NK-92 (cell line): Measurements from ENCODE around the gene HOXA13.

Experiments
- DNase-seq: peaks from one replicate; lab custom pipeline; 2025; ENCODE audit not compliant: unreplicated experiment; lab: John Stamatoyannopoulos, UW

The HOXA13 gene

DNA sequence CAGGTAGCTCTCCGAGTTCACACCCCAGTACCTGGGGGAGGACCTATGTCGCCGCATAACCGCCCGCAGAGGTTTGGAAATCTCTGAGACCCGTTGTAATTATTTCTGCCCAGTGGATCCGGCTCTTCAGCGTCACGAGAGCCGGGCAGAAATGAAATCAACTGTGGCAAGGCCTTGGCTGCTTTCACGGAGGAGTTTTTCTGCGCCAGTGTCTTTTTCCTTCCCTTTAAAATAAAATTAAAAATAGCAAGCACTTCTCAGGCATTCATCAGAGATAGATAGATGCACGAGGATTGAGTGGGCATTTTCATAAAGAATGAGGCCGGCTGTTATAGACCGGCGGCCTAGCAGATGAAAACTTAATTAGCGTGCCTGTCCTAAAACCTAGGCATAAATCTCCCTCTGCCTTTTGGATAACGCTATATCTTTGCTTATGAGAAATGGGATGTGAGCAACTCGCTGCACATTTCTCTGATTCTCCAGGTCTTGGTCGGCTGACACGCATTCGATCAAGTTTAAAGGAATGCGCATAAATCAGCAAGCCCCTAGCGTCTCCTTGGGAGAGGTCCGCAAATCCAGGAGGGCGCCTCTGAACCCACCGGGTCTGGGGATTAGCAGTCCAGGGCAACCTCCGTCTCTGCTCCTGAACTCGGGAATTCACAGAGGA, 6.4 kb downstream of the HOXA13 start:
- no peak for DNase-seq

DNA sequence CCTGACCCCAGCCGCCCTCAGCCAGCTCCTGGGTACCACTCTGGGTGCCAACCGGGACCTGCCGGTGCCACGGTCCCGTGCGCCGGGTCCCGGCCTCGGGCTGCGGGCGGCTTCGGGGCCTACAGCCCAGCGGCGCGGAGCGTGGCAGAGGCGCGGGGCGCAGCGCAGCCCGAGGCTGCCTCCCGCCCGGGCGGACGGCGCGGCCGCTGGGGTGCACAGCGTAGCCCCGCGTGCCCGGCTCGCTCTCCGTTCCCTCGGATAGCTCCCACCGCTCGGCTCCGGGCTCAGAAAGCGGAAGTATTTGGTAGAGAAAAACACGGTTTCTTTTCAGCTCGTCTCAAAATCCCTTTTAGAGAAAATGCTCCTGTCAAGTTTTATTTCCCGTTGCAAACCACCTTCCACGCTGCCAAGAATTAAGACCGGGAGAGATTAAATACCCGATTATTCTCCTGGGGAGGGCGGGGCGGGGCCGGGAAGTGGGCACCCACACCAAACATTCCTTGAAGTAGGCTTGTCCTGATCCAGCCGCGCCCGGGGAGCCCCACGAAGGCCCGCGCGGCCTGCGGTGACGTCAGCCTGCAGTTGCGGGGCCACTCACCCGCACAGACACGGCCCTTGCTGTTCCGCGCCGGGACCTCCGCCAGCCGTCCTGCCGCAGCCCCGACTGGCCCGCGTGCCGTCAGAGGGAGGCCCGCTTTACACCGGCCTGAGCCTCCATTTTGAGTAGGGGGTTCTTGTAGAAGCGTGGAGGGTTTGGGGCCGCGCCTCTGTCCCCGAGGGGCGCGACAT, 7.2 kb downstream of the HOXA13 start:
- no peak for DNase-seq

DNA sequence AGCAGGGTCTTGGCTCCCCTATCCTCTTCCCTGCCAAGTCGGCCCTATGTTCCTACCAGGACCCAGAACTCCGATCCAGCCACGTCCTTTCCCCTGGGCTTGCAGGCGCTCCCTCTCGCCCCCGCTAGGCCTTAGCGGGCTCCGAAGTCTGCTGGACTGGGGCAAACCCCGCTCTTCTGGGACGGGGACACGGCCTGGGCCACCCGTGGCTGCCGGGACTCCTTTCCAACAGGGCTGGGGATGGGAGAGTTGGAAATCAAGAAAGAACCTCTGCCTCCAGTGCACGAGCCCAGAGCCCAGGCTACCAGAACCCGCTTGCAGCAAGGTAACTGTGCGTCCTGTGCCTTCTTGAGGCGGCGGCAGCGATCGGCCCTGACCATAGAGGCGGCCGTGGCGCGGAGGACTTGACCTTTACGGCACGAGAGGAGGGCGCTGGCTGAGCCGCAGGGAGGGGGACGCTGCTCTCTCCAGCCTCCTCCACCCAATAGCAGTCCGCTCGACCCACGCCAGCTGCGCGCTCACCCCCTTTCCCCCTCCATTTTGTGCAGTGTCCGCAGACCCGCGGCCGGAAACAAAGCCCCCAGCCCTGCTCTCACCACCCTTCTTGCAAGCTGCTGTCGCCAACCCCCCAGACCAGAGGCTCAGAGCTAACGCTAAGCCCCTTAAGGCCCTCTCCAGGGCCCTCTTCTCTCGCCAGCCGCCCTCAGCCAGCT, 7.9 kb downstream of the HOXA13 start:
- no peak for DNase-seq

- no peak for DNase-seq
These were observed 8.6 kb downstream of the HOXA13 start for GRCh38 chr7:27191161-27191731.

DNA sequence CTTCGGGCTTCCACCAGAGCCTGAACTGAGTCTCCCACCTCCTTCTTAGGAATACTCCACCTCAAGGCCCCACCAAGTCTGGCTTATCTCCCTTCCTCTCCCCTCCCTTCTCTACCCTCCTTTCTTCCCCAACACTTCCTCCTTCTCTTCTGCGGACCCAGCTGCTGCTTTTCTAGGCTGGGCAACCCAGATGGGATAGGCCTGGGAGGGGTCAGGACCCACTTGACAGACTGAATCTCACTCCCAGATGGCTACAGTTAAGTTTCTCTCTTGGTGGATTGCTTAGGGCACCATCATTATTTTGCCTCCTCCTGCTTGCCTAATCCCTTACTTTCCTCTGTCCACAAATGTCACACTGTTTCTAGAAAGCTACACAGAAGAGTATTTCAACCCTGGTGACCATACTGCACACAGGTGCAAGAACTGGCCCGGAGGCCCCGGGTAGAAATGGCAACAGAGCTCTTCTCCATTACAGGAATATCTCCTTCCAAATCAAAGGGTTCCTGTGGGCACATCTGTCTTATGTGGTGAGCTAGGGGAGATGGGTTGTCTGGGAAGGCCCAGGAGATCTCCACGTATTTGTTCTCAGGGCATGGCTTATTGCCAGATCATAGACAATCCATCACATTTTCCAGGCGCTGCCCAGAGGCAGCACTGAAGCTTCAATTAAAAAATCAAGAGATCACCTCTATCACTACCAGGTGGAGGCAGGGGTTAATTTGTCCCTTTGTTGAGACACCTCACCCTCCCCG, 9.7 kb downstream of the HOXA13 start:
- no peak for DNase-seq

- DNase-seq: no peak
These were observed 10.4 kb downstream of the HOXA13 start for GRCh38 chr7:27189295-27189996.

- DNase-seq: no peak
These were observed 11.3 kb downstream of the HOXA13 start for GRCh38 chr7:27188386-27189294.

DNA sequence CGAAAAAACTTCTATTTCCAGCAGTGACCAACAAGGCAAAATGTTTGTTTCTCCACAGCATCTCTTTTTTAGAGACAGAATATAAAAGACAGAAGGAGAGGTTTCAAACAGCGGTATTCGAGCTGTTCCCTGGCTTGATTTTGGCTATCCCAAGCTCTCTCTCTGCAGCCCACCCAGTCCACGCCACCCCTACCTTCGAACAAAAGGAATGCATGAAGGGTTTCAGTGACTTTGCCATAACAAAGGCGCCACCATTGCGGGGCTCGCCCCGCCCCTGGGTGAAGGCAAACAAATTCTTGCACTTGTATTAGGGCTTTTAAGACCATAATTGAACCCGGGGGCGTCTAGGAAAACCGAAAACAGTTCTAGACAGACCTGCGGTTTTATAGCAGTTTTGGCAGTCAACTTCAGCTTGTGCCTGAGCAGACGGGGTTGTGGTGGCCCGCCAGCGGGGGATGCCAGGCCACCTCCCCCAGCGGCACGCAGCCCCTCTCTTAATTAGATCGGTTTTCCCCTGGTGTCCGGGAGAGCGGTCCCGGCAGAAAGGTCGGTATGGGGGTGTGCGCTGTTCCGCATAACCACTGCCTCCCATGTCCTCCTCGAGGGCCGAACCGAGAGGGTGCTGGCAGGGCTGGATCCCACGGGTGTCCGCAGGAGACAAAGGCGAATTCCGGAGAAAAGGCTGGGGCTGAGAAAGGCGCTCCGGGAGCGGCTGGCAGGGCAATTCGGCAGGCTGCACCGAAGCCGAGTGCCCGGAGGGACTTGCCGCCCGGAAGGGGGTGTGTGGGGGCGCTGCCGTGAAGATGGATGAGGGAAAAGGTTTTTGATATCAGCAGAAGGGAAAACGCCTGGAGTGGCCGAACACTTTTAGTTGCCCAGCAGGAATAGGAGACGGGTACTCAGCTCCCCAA, 12.2 kb downstream of the HOXA13 start:
- no peak for DNase-seq

DNA sequence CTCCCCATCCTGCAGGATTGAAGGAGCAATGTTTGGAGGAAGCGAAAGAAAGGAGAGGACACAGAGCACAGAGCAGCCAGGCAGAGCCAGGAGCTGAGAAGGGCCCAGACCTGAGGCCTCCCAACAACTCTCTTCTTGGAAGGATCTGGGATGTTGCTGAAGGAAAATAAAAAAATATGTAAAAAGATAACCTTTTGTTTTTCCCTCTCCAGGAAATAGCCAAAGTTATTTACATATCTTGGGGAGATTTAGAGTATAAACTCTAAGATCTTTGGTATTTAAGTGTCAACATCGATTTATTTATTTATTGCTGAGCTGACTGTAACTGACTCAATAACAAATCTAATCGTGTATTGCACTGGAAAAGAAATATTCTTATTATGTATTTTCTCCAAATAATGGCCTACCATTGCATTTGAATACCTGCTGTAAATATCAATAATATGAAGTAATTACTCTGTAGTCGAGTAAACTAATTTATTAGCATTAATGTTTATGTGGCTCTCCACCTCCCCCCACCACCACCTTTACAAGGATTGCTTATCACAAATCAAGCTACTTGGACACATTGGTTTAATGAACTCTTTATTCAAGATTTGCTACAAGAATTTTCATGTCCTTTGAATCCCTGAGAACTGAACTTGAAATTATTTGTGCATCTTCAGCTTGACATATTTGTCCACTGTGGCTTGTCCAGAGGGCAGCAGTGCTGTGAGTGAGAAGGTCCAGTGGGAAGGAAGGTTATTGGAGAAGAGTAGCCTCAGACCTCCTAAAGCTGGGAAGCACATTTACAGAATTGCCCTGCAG, 13.0 kb downstream of the HOXA13 start:
- DNase-seq: no peak

- no peak for DNase-seq
These were observed 13.8 kb downstream of the HOXA13 start for GRCh38 chr7:27185854-27186667.

- no peak for DNase-seq
These were observed 14.7 kb downstream of the HOXA13 start, which contains the start of gene HOXA11 for GRCh38 chr7:27185013-27185853. TSS of gene HOXA11 (minus strand) at chr7:27185232. CDS start at chr7:27185144, 88 bp downstream.

GRCh38 chr7:27184337-27185012, 15.4 kb downstream of the HOXA13 start:
- DNase-seq: no peak

GRCh38 chr7:27183682-27184336, 16.1 kb downstream of the HOXA13 start:
- no peak for DNase-seq

DNA sequence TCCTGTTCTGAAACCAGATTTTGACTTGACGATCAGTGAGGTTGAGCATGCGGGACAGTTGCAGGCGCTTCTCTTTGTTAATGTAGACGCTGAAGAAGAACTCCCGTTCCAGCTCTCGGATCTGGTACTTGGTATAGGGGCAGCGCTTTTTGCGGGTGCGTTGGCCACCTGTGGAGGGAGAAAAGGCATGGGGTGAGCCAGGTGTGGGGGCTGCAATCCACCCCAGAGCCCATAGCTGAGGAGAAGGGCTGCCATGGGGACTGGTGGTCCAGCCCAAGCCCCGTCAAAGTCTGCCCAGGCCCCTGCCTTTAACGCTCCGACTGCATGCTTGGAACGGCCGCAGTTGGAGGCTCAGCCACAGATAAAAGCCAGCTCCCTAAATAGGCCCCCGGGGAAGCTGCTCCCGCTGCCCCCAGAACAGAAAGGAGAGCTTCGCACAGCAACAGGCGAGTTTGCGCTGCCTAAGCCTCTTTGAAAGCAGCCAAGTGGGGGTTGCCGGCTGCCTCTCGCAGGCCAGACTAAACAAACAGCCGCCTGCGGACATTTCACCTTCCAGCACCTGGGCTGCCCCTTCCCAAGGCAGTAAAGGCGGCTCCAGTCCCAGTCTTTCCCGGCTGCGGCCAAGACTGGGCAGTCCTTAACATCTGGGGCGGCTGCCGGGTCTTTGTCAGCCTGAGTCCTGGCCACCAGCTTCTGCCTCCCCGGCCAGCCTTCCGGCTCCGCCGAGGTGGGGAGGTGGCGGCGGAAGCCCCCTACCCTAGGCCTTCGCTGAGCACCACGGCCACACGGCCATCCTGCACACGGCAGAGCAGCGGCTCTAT, 16.8 kb downstream of the HOXA13 start:
- DNase-seq: no peak
